ENCODE data around the gene COL19A1. TPM values are rescaled to one million over a fixed set of nuclear protein-coding genes. Genes with fewer than 3 reads are reported as not detected.

Gene COL19A1
- total and polyA plus RNA-seq, 12 donors: 0.26 to 2.8 (median 1.7) TPM

- H3K9me3 ChIP-seq: no peaks in the 10 kb centered on the region
- WGBS, 2 donors: 92% methylated on average over 3 of the region's 3 CpGs
- intact Hi-C loops (cut with DNase I): no loop called here
- H3K27ac ChIP-seq: no peak overlapping the region
- no peaks in the 10 kb centered on the region for H3K4me1 ChIP-seq
- TF ChIP-seq CTCF (IDR thresholded peaks at IDR 0.05): no peak
- DNase-seq: no peak
- H3K4me3 ChIP-seq: no peak overlapping the region
- no peaks in the 10 kb centered on the region for H3K36me3 ChIP-seq
- H3K27me3 ChIP-seq: no peaks in the 10 kb centered on the region
- no peak for ATAC-seq
Observed at GRCh38 chr6:70033781-70034180, 167.4 kb downstream of the COL19A1 start.

- H3K9me3 ChIP-seq: no peaks in the 10 kb centered on the region
- no peak for ATAC-seq
- WGBS, 2 donors: 60 to 64% methylated on average over 1 of the region's 1 CpG
Observed at GRCh38 chr6:70037445-70037844, 171.1 kb downstream of the COL19A1 start.

DNA sequence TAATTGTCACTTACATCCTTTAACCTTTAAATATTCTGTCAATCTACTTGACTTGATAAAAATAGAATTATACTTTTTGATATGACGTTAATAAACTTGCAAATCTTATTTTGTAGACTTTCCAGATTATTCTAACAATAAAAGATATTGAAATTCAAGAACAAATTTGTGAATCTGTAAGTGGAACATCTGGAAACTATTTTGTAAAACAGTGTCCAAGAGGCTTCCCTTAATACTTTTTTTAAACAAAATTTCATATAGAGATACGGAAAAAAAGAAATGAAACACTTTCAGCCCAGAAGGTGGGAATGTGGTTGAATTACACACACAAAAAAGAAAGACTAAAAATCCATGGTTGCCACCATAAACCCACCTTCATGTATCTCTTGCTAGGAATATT lies 174.4 kb downstream of the COL19A1 start:
- H3K4me3 ChIP-seq: no peak overlapping the region

More at GRCh38 chr6:70037445-70037844, 171.1 kb downstream of the COL19A1 start:
- intact Hi-C loops (cut with DNase I): no loop called here
- Histone ChIP-seq H3K4me3 (no peak overlapping the region), H3K36me3 (no peaks in the 10 kb centered on the region), H3K27ac (no peak overlapping the region), H3K4me1 (no peaks in the 10 kb centered on the region), H3K27me3 (no peaks in the 10 kb centered on the region)
- DNase-seq: no peak
- no peak for TF ChIP-seq CTCF (IDR thresholded peaks at IDR 0.05)

GRCh38 chr6:70041411-70041810 lies 175.1 kb downstream of the COL19A1 start:
- H3K27me3 ChIP-seq: no peaks in the 10 kb centered on the region
- no peaks in the 10 kb centered on the region for H3K36me3 ChIP-seq
- intact Hi-C loops (cut with DNase I): no loop called here
- DNase-seq: no peak
- WGBS, 2 donors: 73 to 83% methylated on average over 1 of the region's 1 CpG
- ATAC-seq: no peak
- H3K4me3 ChIP-seq: no peak overlapping the region
- H3K9me3 ChIP-seq: peaks cover 0 to 19% (median 4%) of the 10 kb centered on the region in 11 donors
- H3K4me1 ChIP-seq: no peaks in the 10 kb centered on the region
- TF ChIP-seq CTCF (IDR thresholded peaks at IDR 0.05): no peak
- no peak overlapping the region for H3K27ac ChIP-seq

More for the DNA sequence above, 174.4 kb downstream of the COL19A1 start:
- no peaks in the 10 kb centered on the region for H3K4me1 ChIP-seq
- DNase-seq (no peak), ATAC-seq (no peak)
- intact Hi-C loops (cut with DNase I): no loop called here
- peaks cover 0 to 19% (median 4%) of the 10 kb centered on the region in 11 donors for H3K9me3 ChIP-seq
- no peaks in the 10 kb centered on the region for H3K27me3 ChIP-seq
- 61 to 66% methylated on average over 2 of the region's 2 CpGs for WGBS, 2 donors
- H3K36me3 ChIP-seq: no peaks in the 10 kb centered on the region
- H3K27ac ChIP-seq: no peak overlapping the region
- TF ChIP-seq CTCF (IDR thresholded peaks at IDR 0.05): no peak
